IMR-90 (cell line): Measurements from ENCODE around the gene LAMB3. TPM values are rescaled to one million over a fixed set of nuclear protein-coding genes. Genes with fewer than 3 reads are reported as not detected.

Experiments used
- ATAC-seq: fragments of 200-7000 bp; cut with Tn5 transposase; 2 replicates; pipeline ENCODE4 v1.9.1; 2020; ENCODE audit warnings: low read depth, mild to moderate bottlenecking, moderate library complexity
- BruUV-seq: library from RNA; stranded (reverse); fragments of 400-500 nt; replicated peaks from 2 replicates; lab custom pipeline; 2021; lab: Mats Ljungman, UMichigan
- CTCF ChIA-PET: fragments of 300-600 bp; formaldehyde crosslinking; extraction: SDS; loops from one replicate; lab custom pipeline; 2021; ENCODE audit warnings: antibody characterized with exemption; lab: Yijun Ruan, JAX
- POLR2A ChIA-PET: fragments of 300-600 bp; sonication (Branson Sonifier 250); formaldehyde crosslinking; loops from one replicate; lab custom pipeline; 2022; ENCODE audit warnings: antibody characterized with exemption; ENCODE audit not compliant: unreplicated experiment; lab: Charles Lee
- DNase-seq: peaks from one replicate; pipeline ENCODE4 v3.0.0; 2013
- H2AFZ ChIP-seq: replicated peaks from 2 replicates; pipeline ENCODE3; 2013; ENCODE audit warnings: low read length, mild to moderate bottlenecking; ENCODE audit not compliant: poor library complexity
- H2AK5ac ChIP-seq: 2 replicates; pipeline ENCODE4 v1.6.1; 2013; ENCODE audit warnings: low read depth, low read length, inconsistent platforms
- H2AK9ac ChIP-seq: replicated peaks from 2 replicates; pipeline ENCODE3; 2013; ENCODE audit warnings: mild to moderate bottlenecking, low read depth, low read length, moderate library complexity; ENCODE audit not compliant: poor library complexity
- H2BK120ac ChIP-seq: 2 replicates; pipeline ENCODE4 v1.6.1; 2013; ENCODE audit warnings: low read depth, low read length, inconsistent platforms
- H2BK15ac ChIP-seq: 3 replicates; pipeline ENCODE4 v1.6.1; 2013; ENCODE audit warnings: low read depth, low read length, inconsistent platforms
- H2BK20ac ChIP-seq: 2 replicates; pipeline ENCODE4 v1.6.1; 2013; ENCODE audit warnings: low read depth, mild to moderate bottlenecking, inconsistent platforms, low read length, moderate library complexity
- H2BK5ac ChIP-seq: 2 replicates; pipeline ENCODE4 v1.6.1; 2013; ENCODE audit warnings: mild to moderate bottlenecking, low read depth, low read length, inconsistent platforms; ENCODE audit not compliant: poor library complexity, severe bottlenecking
- H3K14ac ChIP-seq: replicated peaks from 2 replicates; pipeline ENCODE4 v1.6.1; 2013; ENCODE audit warnings: low read depth, low read length, inconsistent platforms
- H3K18ac ChIP-seq: 2 replicates; pipeline ENCODE4 v1.6.1; 2013; ENCODE audit warnings: low read depth, low read length, control low read depth
- H3K23ac ChIP-seq: 2 replicates; pipeline ENCODE4 v1.6.1; 2013; ENCODE audit warnings: low read depth, low read length, inconsistent platforms
- H3K27ac ChIP-seq: 2 replicates; pipeline ENCODE4 v1.5.1; 2013; ENCODE audit warnings: mild to moderate bottlenecking, control low read depth, low read length; ENCODE audit not compliant: insufficient read depth
- H3K27me3 ChIP-seq: 2 replicates; pipeline ENCODE4 v1.6.1; 2013; ENCODE audit warnings: low read length; ENCODE audit not compliant: control insufficient read depth, insufficient read depth
- H3K36me3 ChIP-seq: 2 replicates; pipeline ENCODE4 v1.6.1; 2013; ENCODE audit warnings: low read length, mixed read lengths; ENCODE audit not compliant: control insufficient read depth, insufficient read depth
- H3K4ac ChIP-seq: 2 replicates; pipeline ENCODE4 v1.6.1; 2013; ENCODE audit warnings: low read depth, low read length, inconsistent platforms
- H3K4me1 ChIP-seq: 2 replicates; pipeline ENCODE4 v1.6.1; 2013; ENCODE audit warnings: low read length, mixed read lengths; ENCODE audit not compliant: control insufficient read depth, insufficient read depth
- H3K4me2 ChIP-seq: 2 replicates; pipeline ENCODE4 v1.6.1; 2013; ENCODE audit warnings: low read depth, mild to moderate bottlenecking, control low read depth, low read length, moderate library complexity
- H3K4me3 ChIP-seq: 2 replicates; pipeline ENCODE4 v1.5.1; 2013; ENCODE audit warnings: low read depth, mild to moderate bottlenecking, control low read depth, low read length, moderate library complexity; ENCODE audit not compliant: insufficient read depth
- H3K56ac ChIP-seq: 2 replicates; pipeline ENCODE4 v1.6.1; 2013; ENCODE audit warnings: low read length, inconsistent platforms; ENCODE audit not compliant: insufficient read depth; ENCODE audit errors: extremely low read depth
- H3K79me1 ChIP-seq, 2 experiments: 2 replicates each; pipeline ENCODE4 v1.6.1; 2013; ENCODE audit warnings: low read length in 2 of 2, inconsistent platforms in 1 of 2, low read depth in 1 of 2
- H3K9ac ChIP-seq: 2 replicates; pipeline ENCODE4 v1.6.1; 2013; ENCODE audit warnings: low read depth, low read length, control low read depth
- H3K9me1 ChIP-seq: 2 replicates; pipeline ENCODE4 v1.6.1; 2013; ENCODE audit warnings: low read length, inconsistent platforms; ENCODE audit not compliant: insufficient read depth
- H3K9me3 ChIP-seq: 2 replicates; pipeline ENCODE4 v1.6.1; 2013; ENCODE audit warnings: low read length; ENCODE audit not compliant: control insufficient read depth, insufficient read depth
- H4K20me1 ChIP-seq: 2 replicates; pipeline ENCODE4 v1.6.1; 2013; ENCODE audit warnings: low read length, inconsistent platforms; ENCODE audit not compliant: insufficient read depth
- H4K5ac ChIP-seq: 2 replicates; pipeline ENCODE4 v1.6.1; 2013; ENCODE audit warnings: mild to moderate bottlenecking, low read depth, low read length, control low read depth
- H4K8ac ChIP-seq, 2 experiments: 2 replicates each; pipeline ENCODE4 v1.6.1; 2013; ENCODE audit warnings: low read depth in 2 of 2, low read length in 2 of 2, control low read depth in 1 of 2, inconsistent platforms in 1 of 2
- H4K91ac ChIP-seq: 2 replicates; pipeline ENCODE4 v1.6.1; 2013; ENCODE audit warnings: low read depth, low read length, inconsistent platforms; ENCODE audit not compliant: insufficient read depth
- BHLHE40 ChIP-seq: fragments of 150-350 bp; IDR thresholded peaks from 2 replicates; pipeline ENCODE4 v1.6.1; 2016; ENCODE audit warnings: mild to moderate bottlenecking, low read depth, low read length
- MAZ ChIP-seq: IDR thresholded peaks from 2 replicates; pipeline ENCODE4 v1.6.1; 2012; ENCODE audit warnings: low read depth, mild to moderate bottlenecking, low read length, improper control_type of control experiment, moderate library complexity, borderline replicate concordance
- MXI1 ChIP-seq: IDR thresholded peaks from 2 replicates; pipeline ENCODE4 v1.6.1; 2012; ENCODE audit warnings: low read depth, mild to moderate bottlenecking, low read length, moderate library complexity, borderline replicate concordance
- WGBS, 2 experiments: methylation state at CpG; one replicate each; pipeline versions ENCODE4 v1.1.5 to v1.1.7; 2013; ENCODE audit warnings: missing lambda C conversion rate in 2 of 2; ENCODE audit not compliant: insufficient read length in 1 of 2; ENCODE audit errors: extremely low coverage in 2 of 2; 5-methylcytosine and 5-hydroxymethylcytosine counted together
- dilution Hi-C: fragments of 300-500 bp; cut with HindIII; formaldehyde crosslinking; loops from one replicate; pipeline ENCODE4 v1.14.3; 2018; ENCODE audit warnings: low sequenced_read_pairs; ENCODE audit not compliant: unreplicated experiment
- in situ Hi-C: fragments of 300-500 bp; cut with MboI; formaldehyde crosslinking; loops from 3 replicates; pipeline ENCODE4 v1.14.3; 2019; ENCODE audit warnings: low sequenced_read_pairs, inconsistent platforms, mixed read lengths
- intact Hi-C: fragments of 100-400 bp; cut with micrococcal nuclease; formaldehyde crosslinking; loops from 2 replicates; pipeline ENCODE4 v1.10.0; 2022
- polyA plus RNA-seq, 3 experiments: library from polyadenylated mRNA; depleted of rRNA; stranded (reverse); fragments of >200 nt; gene quantifications; 2 replicates each; pipeline ENCODE4 v1.2.3, GENCODE V29; 2012; ENCODE audit warnings: low replicate concordance in 1 of 3
- total RNA-seq: library from RNA; depleted of rRNA; stranded (reverse); fragments of >200 nt; gene quantifications from 2 replicates; pipeline ENCODE4 v1.2.3, GENCODE V29; 2012

The LAMB3 gene
- total and polyA plus RNA-seq, 2 of the 4 experiments (the other 2 are of a cell fraction) = 0.72 to 2.1 TPM

DNA sequence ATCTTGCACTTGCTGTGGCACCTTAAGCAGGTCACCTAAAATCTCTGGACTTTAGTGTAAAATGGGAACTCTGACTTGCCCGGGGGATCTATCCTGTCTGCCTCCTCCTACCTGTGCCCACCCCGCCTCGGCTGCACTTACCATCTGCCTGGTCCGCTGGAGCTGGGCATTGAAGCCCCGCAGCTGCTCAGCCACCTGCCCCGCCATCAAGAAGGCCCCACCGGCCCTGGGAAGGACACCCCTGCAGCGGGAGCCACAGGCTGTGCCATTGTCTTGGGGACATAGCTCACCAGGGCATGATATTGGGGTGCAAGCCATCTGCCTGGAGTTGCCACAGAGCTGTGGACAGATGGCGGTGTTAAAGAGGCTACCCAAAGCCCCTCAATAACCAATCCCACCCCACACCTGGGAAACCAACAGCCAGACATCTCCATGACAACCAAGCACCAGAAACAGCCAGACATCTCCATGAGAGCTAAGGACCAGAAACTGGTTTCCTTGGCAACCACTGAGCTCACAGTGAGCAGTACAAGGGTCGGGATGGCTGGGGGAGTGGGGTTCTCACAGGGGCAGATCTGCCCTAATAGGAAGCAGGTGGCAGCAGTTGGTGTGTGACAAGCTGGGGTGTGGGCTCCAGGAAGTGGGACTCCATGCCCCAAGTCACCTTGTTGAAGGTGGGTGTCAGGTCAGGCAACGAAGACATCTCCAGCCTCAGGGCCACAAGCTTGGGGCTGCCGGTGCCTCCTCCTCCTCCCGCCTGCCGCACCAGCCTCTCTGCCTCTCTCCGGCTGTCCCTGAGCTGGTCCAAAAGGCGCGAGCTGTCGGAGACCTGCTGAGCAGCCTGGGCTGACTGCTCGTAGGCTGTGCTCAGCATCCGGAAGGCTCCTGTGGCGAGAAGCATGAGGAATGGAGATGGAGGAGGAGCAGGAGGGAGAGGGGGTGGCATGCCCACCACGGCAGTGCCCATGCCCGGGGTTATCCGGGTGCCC, 29.1 kb downstream of the LAMB3 start (continued):
- no peak for TF ChIP-seq MXI1
- TF ChIP-seq BHLHE40 = no peak

DNA sequence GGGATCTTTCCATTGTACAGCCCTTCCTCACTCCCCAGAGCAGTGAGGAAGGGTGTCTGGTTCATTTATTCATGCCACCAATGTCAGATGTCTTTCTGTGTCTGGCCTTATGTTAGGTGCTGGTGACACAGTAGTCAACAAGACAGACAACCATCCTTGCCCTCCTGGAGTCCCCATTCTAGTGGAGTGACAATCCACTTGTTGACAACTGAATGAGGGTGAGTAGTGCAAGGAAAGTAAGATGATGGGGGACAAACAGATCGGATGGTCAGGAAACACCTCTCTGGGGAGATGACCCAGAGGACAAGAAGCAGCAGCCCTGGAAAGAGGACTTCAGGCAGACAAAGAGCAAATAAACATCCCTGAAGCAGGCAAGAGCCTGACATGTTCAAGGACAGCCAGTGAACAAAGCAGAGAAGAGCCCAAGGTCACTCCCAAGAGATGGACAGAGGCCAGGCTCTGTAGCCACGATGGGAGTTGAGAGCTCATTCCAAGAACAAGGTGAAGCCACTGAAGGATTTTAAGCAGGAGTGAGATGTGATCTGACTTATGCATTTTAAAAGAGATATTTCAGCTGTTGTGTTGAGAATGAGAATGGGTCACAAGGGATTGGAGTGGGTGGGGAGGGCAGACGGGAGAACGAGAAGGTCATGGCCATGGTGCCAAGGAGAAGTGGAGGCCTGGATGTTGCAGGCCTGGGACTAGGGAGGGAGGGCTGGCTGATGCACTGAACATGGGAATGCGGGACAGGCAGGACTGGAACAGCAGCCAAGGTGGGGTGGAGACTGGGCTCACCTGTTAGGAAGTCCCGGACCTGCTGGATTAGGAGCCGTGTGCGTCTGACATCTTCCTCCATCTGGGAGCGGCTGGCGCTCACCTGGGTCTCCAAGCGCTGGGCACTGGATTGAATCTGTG, 30.2 kb downstream of the LAMB3 start:
- ATAC-seq (no peak), DNase-seq (no peak)
- H3K14ac ChIP-seq = no peak overlapping the region
- no peak overlapping the region for H3K23ac ChIP-seq
- no peak overlapping the region for H2BK5ac ChIP-seq
- intact Hi-C loops (no loop called here), in situ Hi-C loops (no loop called here), dilution Hi-C loops (no loop called here)
- no peaks in the 10 kb centered on the region for H3K79me1 ChIP-seq
- H3K9me3 ChIP-seq = no peaks in the 10 kb centered on the region
- H4K8ac ChIP-seq = no peak overlapping the region
- no peaks in the 10 kb centered on the region for H4K20me1 ChIP-seq
- no peak overlapping the region for H4K5ac ChIP-seq
- H2AFZ ChIP-seq = no peak overlapping the region
- H2BK15ac ChIP-seq = no peak overlapping the region
- ChIA-PET CTCF (no interaction called here), POLR2A (no interaction called here)
- H3K27ac ChIP-seq = no peak overlapping the region
- H3K9ac ChIP-seq = no peak overlapping the region
- no peak overlapping the region for H2BK120ac ChIP-seq
- no peak overlapping the region for H2AK5ac ChIP-seq
- no peaks in the 10 kb centered on the region; the same call in 1 of the 2 replicates for H3K4me1 ChIP-seq
- H3K56ac ChIP-seq = no peak overlapping the region
- H3K9me1 ChIP-seq = no peaks in the 10 kb centered on the region
- BruUV-seq = no TSS peak
- H2AK9ac ChIP-seq = no peak overlapping the region
- no peak overlapping the region for H3K18ac ChIP-seq
- H3K27me3 ChIP-seq = no peaks in the 10 kb centered on the region
- no peak overlapping the region for H3K4me2 ChIP-seq
- WGBS, 2 experiments = 90% methylated on average over 5 of the region's 11 CpGs; no CpG with 5 or more reads in 1 of the 2 experiments
- no peak overlapping the region for H4K91ac ChIP-seq
- H3K4ac ChIP-seq = no peak overlapping the region
- TF ChIP-seq MAZ = no peak
- H3K36me3 ChIP-seq = no peaks in the 10 kb centered on the region
- no peak overlapping the region for H2BK20ac ChIP-seq
- H3K4me3 ChIP-seq = no peak overlapping the region
